Measurements from ENCODE around the gene GPR162.
A peak's percentile ranks its signal among the peaks of the same experiment; 100 is the strongest.

The GPR162 gene

GRCh38 chr12:6821591-6822425 is at the start of gene GPR162:
TSS of gene GPR162 (plus strand) at chr12:6821821. CDS start at chr12:6823899, 2,078 bp downstream.
- in situ Hi-C loops (cut with HindIII; ENCODE audit: low sequenced_read_pairs), result no loop called here
- DNase-seq (ENCODE audit: low read depth, low spot score), result peak; percentile 60
- peak within 1 kb of the TSS; percentile 52 for H3K4me3 ChIP-seq (ENCODE audit: low read depth, low read length)
- TF ChIP-seq CTCF (IDR thresholded peaks at IDR 0.05; ENCODE audit: low read depth, low read length), result no peak

GRCh38 chr12:6772331-6772695 is 49.3 kb upstream of the GPR162 start, which contains the start of gene LAG3:
TSS of gene LAG3 (plus strand) at chr12:6772520. CDS start at chr12:6772853, 333 bp downstream.
- DNase-seq (ENCODE audit: low read depth, low spot score), result no peak
- H3K4me3 ChIP-seq (ENCODE audit: low read depth, low read length), result no peak within 1 kb of the TSS
- TF ChIP-seq CTCF (IDR thresholded peaks at IDR 0.05; ENCODE audit: low read depth, low read length), result no peak
- in situ Hi-C loops (cut with HindIII; ENCODE audit: low sequenced_read_pairs), result no loop called here

- no peak for TF ChIP-seq CTCF (IDR thresholded peaks at IDR 0.05; ENCODE audit: low read depth, low read length)
- no peak for DNase-seq (ENCODE audit: low read depth, low spot score)
- in situ Hi-C loops (cut with HindIII; ENCODE audit: low sequenced_read_pairs), result no loop called here
- H3K4me3 ChIP-seq (ENCODE audit: low read depth, low read length), result no peak overlapping the region
These were observed 48.7 kb upstream of the GPR162 start for GRCh38 chr12:6772726-6773589.

- no peak overlapping the region for H3K4me3 ChIP-seq (ENCODE audit: low read depth, low read length)
- no peak for TF ChIP-seq CTCF (IDR thresholded peaks at IDR 0.05; ENCODE audit: low read depth, low read length)
- in situ Hi-C loops (cut with HindIII; ENCODE audit: low sequenced_read_pairs), result no loop called here
- DNase-seq (ENCODE audit: low read depth, low spot score), result no peak
These were observed 47.9 kb upstream of the GPR162 start for GRCh38 chr12:6773590-6774351.

GRCh38 chr12:6774499-6775062 is 47.0 kb upstream of the GPR162 start:
- no peak for DNase-seq (ENCODE audit: low read depth, low spot score)
- in situ Hi-C loops (cut with HindIII; ENCODE audit: low sequenced_read_pairs), result no loop called here

More at GRCh38 chr12:6774499-6775062, 47.0 kb upstream of the GPR162 start:
- no peak overlapping the region for H3K4me3 ChIP-seq (ENCODE audit: low read depth, low read length)
- TF ChIP-seq CTCF (IDR thresholded peaks at IDR 0.05; ENCODE audit: low read depth, low read length), result no peak

Data from astrocyte of the spinal cord (primary cell).